Esophagus muscularis mucosa (tissue), 4 donors: ENCODE data around the gene WNT1. TPM values are rescaled to one million over a fixed set of nuclear protein-coding genes. Genes with fewer than 3 reads are reported as not detected.

Source experiments
- DNase-seq: peaks from one replicate; pipeline ENCODE4 v3.0.0-alpha.2; 2017; ENCODE audit errors: extremely low spot score
- H3K27ac ChIP-seq, 4 donors: fragments of 200-600 bp; sonication (generic); replicated peaks in 1 of 4; 1 replicate in 3 of 4; 2 replicates in 1 of 4; pipeline ENCODE4 v1.5.1; 2016 to 2019; ENCODE audit warnings: mild to moderate bottlenecking in 1 of 4
- H3K27me3 ChIP-seq, 4 donors: fragments of 200-600 bp; sonication (generic); one replicate each; pipeline versions ENCODE4 v1.5.1 to v1.6.0; 2016 to 2019
- H3K36me3 ChIP-seq, 4 donors: fragments of 200-600 bp; sonication (generic); one replicate each; pipeline ENCODE4 v1.5.1; 2016 to 2019
- H3K4me1 ChIP-seq, 4 donors: fragments of 200-600 bp; sonication (generic); one replicate each; pipeline ENCODE4 v1.5.1; 2016 to 2019
- H3K4me3 ChIP-seq, 4 donors: fragments of 200-600 bp; sonication (generic); 1 replicate in 2 of 4; 2 replicates in 2 of 4; pipeline ENCODE4 v1.5.1; 2016 to 2019; ENCODE audit warnings: mild to moderate bottlenecking in 4 of 4, moderate library complexity in 1 of 4
- H3K9me3 ChIP-seq, 4 donors: fragments of 200-600 bp; sonication (generic); 1 replicate in 3 of 4; 2 replicates in 1 of 4; pipeline ENCODE4 v1.5.1; 2016 to 2019
- EP300 ChIP-seq: sonication (generic); formaldehyde crosslinking; IDR thresholded peaks from one replicate; pipeline ENCODE4 v1.6.1; 2017; ENCODE audit warnings: antibody characterized with exemption
- POLR2A ChIP-seq: fragments of 450-650 bp; IDR thresholded peaks from one replicate; pipeline ENCODE4 v1.6.1; 2017; ENCODE audit warnings: antibody characterized with exemption, moderate library complexity, mild to moderate bottlenecking, low read depth
- POLR2AphosphoS5 ChIP-seq, 2 donors: sonication (generic); formaldehyde crosslinking; IDR thresholded peaks; one replicate each; pipeline ENCODE4 v1.6.1; 2017; ENCODE audit warnings: antibody characterized with exemption in 2 of 2
- WGBS: methylation state at CpG from one replicate; pipeline ENCODE4 v1.1.5; 2018; 5-methylcytosine and 5-hydroxymethylcytosine counted together
- intact Hi-C: fragments of 100-400 bp; cut with DNase I; formaldehyde crosslinking; loops from one replicate; pipeline ENCODE4 v1.15.1; 2023
- small RNA-seq, 3 donors: library from RNA; depleted of rRNA; stranded (forward); fragments of <200 nt; gene quantifications; one replicate each; pipeline ENCODE3, GENCODE V24; 2016
- total RNA-seq, 4 donors: library from RNA; depleted of rRNA; stranded (reverse); fragments of >200 nt; gene quantifications; one replicate each; pipeline versions ENCODE4 v1.1.0 to v1.2.1, GENCODE V29; 2016
- TF ChIP-seq, protein P1 (sequence below), 3 experiments: fragments of 200-600 bp in 2 of 3; fragments of 450-650 bp in 1 of 3; sonication (generic) in 2 of 3; IDR thresholded peaks; one replicate each; pipeline ENCODE4 v1.5.1; 2017 to 2019; ENCODE audit warnings: antibody characterized with exemption in 3 of 3, mild to moderate bottlenecking in 2 of 3, moderate library complexity in 1 of 3

The WNT1 gene
- total RNA-seq, 4 donors from 2014 or later, result not detected

GRCh38 chr12:49030714-49031572 is 52.8 kb downstream of the WNT1 start:
- H3K27me3 ChIP-seq, result no peaks in the 10 kb centered on the region
- TF ChIP-seq EP300, result no peak
- TF ChIP-seq, protein P1, sequence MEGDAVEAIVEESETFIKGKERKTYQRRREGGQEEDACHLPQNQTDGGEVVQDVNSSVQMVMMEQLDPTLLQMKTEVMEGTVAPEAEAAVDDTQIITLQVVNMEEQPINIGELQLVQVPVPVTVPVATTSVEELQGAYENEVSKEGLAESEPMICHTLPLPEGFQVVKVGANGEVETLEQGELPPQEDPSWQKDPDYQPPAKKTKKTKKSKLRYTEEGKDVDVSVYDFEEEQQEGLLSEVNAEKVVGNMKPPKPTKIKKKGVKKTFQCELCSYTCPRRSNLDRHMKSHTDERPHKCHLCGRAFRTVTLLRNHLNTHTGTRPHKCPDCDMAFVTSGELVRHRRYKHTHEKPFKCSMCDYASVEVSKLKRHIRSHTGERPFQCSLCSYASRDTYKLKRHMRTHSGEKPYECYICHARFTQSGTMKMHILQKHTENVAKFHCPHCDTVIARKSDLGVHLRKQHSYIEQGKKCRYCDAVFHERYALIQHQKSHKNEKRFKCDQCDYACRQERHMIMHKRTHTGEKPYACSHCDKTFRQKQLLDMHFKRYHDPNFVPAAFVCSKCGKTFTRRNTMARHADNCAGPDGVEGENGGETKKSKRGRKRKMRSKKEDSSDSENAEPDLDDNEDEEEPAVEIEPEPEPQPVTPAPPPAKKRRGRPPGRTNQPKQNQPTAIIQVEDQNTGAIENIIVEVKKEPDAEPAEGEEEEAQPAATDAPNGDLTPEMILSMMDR (IDR thresholded peaks at IDR 0.05), result no peak
- TF ChIP-seq POLR2AphosphoS5 (IDR thresholded peaks at IDR 0.05), result no peak
- TF ChIP-seq POLR2A, result no peak
- 90% methylated on average over 19 of the region's 19 CpGs for WGBS
- peaks cover 54 to 100% (median 89%) of the 10 kb centered on the region in 4 donors for H3K36me3 ChIP-seq
- H3K27ac ChIP-seq, result peak overlapping the region in 1 of 4 donors; percentile 4
- H3K9me3 ChIP-seq, result no peaks in the 10 kb centered on the region
- H3K4me1 ChIP-seq, result peaks cover 0 to 33% (median 25%) of the 10 kb centered on the region in 4 donors
- no peak for DNase-seq
- intact Hi-C loops, result no loop called here
- no peak overlapping the region for H3K4me3 ChIP-seq

GRCh38 chr12:49031573-49032161 is 53.5 kb downstream of the WNT1 start:
- no peaks in the 10 kb centered on the region for H3K27me3 ChIP-seq
- H3K36me3 ChIP-seq, result peaks cover 47 to 99% (median 85%) of the 10 kb centered on the region in 4 donors
- TF ChIP-seq POLR2AphosphoS5 (IDR thresholded peaks at IDR 0.05), result no peak
- TF ChIP-seq POLR2A, result no peak
- no peak for TF ChIP-seq EP300
- TF ChIP-seq, protein P1 (IDR thresholded peaks at IDR 0.05), result no peak
- intact Hi-C loops, result no loop called here
- H3K4me3 ChIP-seq, result no peak overlapping the region
- H3K9me3 ChIP-seq, result no peaks in the 10 kb centered on the region
- H3K4me1 ChIP-seq, result peaks cover 0 to 33% (median 25%) of the 10 kb centered on the region in 4 donors
- no peak for DNase-seq
- WGBS, result no CpG with 5 or more reads among the region's 8 CpGs
- H3K27ac ChIP-seq, result peak overlapping the region in 1 of 4 donors; percentile 2

Small RNA genes lying within 50 kb of the gene (small RNA-seq; reads per million reads assigned to genes)
- gene RNU6-940P, result 0 reads per million in 3 donors

Other genes starting within 250 kb of the WNT1 start
- 10 to 100 TPM; 17.9 to 35.5 (median 24.0) TPM for gene ADCY6, start 189.2 kb upstream of the WNT1 start, total RNA-seq
- 10 to 100 TPM; 11.6 to 41.0 (median 28.4) TPM for gene CACNB3, start 159.8 kb upstream of the WNT1 start, total RNA-seq
- 10 to 100 TPM; 51.1 to 88.3 (median 74.1) TPM for gene DDX23, start 126.2 kb upstream of the WNT1 start, total RNA-seq
- gene RND1, start 112.5 kb upstream of the WNT1 start, total RNA-seq, result 1 to 10 TPM in 1 of 4 donors, under 1 TPM in 2, not detected in 1; 0.29 to 6.5 (median 0.32) TPM
- 1 to 10 TPM; 4.9 to 8.1 (median 7.8) TPM for gene FKBP11, start 52.8 kb upstream of the WNT1 start, total RNA-seq
- 10 to 100 TPM; 42.8 to 71.9 (median 65.1) TPM for gene ARF3, start 20.8 kb upstream of the WNT1 start, total RNA-seq
- gene WNT10B, start 6.6 kb upstream of the WNT1 start, total RNA-seq, result 1 to 10 TPM in 2 of 4 donors, under 1 TPM in 2; 0.92 to 1.8 (median 1.1) TPM
- gene DDN, start 21.1 kb downstream of the WNT1 start, total RNA-seq, result under 1 TPM in 1 of 4 donors, not detected in 3; 0.11 TPM
- gene PRKAG1, start 40.5 kb downstream of the WNT1 start, total RNA-seq, result 10 to 100 TPM; 52.0 to 70.6 (median 64.3) TPM
- gene KMT2D, start 82.5 kb downstream of the WNT1 start, total RNA-seq, result 10 to 100 TPM; 47.2 to 85.2 (median 76.2) TPM
- under 1 TPM in 2 of 4 donors, not detected in 2; 0.40 to 0.97 TPM for gene RHEBL1, start 91.7 kb downstream of the WNT1 start, total RNA-seq
- gene DHH, start 116.5 kb downstream of the WNT1 start, total RNA-seq, result 1 to 10 TPM in 3 of 4 donors, under 1 TPM in 1; 0.66 to 3.0 (median 1.9) TPM
- 10 to 100 TPM; 24.7 to 54.0 (median 34.3) TPM for gene LMBR1L, start 132.5 kb downstream of the WNT1 start, total RNA-seq
- 1,000 to 10,000 TPM in 1 of 4 donors, 100 to 1,000 TPM in 3; 739 to 1,057 (median 846) TPM for gene TUBA1B, start 153.1 kb downstream of the WNT1 start, total RNA-seq
- gene TUBA1A, start 210.8 kb downstream of the WNT1 start, total RNA-seq, result 1,000 to 10,000 TPM in 2 of 4 donors, 100 to 1,000 TPM in 2; 534 to 1,110 (median 887) TPM